Sigmoid colon (tissue), 7 donors: ENCODE measurements around the gene IRAK1. TPM values are rescaled to one million over a fixed set of nuclear protein-coding genes. Genes with fewer than 3 reads are reported as not detected.

Experiments used
- DNase-seq: peaks from one replicate; pipeline ENCODE4 v3.0.0-alpha.2; 2019
- H3K27ac ChIP-seq, 4 donors: fragments of 200-600 bp; sonication (generic); one replicate each; pipeline ENCODE4 v1.5.1; 2016 to 2019; ENCODE audit warnings: mild to moderate bottlenecking in 1 of 4
- H3K27me3 ChIP-seq, 3 donors: fragments of 200-600 bp; sonication (generic); one replicate each; pipeline ENCODE4 v1.5.1; 2019; ENCODE audit warnings: mild to moderate bottlenecking in 1 of 3
- H3K36me3 ChIP-seq, 4 donors: fragments of 200-600 bp; sonication (generic); one replicate each; pipeline ENCODE4 v1.5.1; 2016 to 2019
- H3K4me1 ChIP-seq, 4 donors: fragments of 200-600 bp; sonication (generic); one replicate each; pipeline ENCODE4 v1.5.1; 2017 to 2019
- H3K4me3 ChIP-seq, 4 donors: fragments of 200-600 bp; sonication (generic); one replicate each; pipeline ENCODE4 v1.5.1; 2017 to 2019; ENCODE audit warnings: mild to moderate bottlenecking in 2 of 4, moderate library complexity in 1 of 4
- H3K9me3 ChIP-seq, 4 donors: fragments of 200-600 bp in 3 of 4; sonication (generic) in 3 of 4; one replicate each; pipeline versions ENCODE4 v1.5.1 to v1.6.1; 2013 to 2019
- CTCF ChIP-seq, 4 experiments: fragments of 450-650 bp in 3 of 4; fragments of 200-600 bp in 1 of 4; IDR thresholded peaks; one replicate each; pipeline ENCODE4 v1.5.1; 2016 to 2019; ENCODE audit warnings: antibody characterized with exemption in 4 of 4, mild to moderate bottlenecking in 3 of 4, moderate library complexity in 2 of 4
- EP300 ChIP-seq, 4 donors: sonication (generic); formaldehyde crosslinking; IDR thresholded peaks; one replicate each; pipeline ENCODE4 v1.6.1; 2017; ENCODE audit warnings: antibody characterized with exemption in 4 of 4
- POLR2A ChIP-seq, 2 donors: fragments of 450-650 bp; IDR thresholded peaks; one replicate each; pipeline ENCODE4 v1.6.1; 2016; ENCODE audit warnings: antibody characterized with exemption in 2 of 2, mild to moderate bottlenecking in 2 of 2, moderate library complexity in 2 of 2
- POLR2AphosphoS5 ChIP-seq, 4 donors: sonication (generic); formaldehyde crosslinking; IDR thresholded peaks; one replicate each; pipeline ENCODE4 v1.6.1; 2017; ENCODE audit warnings: antibody characterized with exemption in 4 of 4
- WGBS, 2 donors: extraction: QIAGEN DNeasy Blood & Tissue Kit; methylation state at CpG; one replicate each; pipeline ENCODE4 v1.1.7; 2013; 5-methylcytosine and 5-hydroxymethylcytosine counted together
- intact Hi-C: fragments of 100-400 bp; cut with DNase I; formaldehyde crosslinking; loops from one replicate; pipeline ENCODE4 v1.15.1; 2023
- polyA plus RNA-seq, 3 donors: library from polyadenylated mRNA; stranded (reverse); fragments of 200-250 nt; gene quantifications; one replicate each; pipeline ENCODE4 v1.2.3, GENCODE V29; 2013
- total RNA-seq, 4 donors: library from RNA; depleted of rRNA; stranded (reverse); fragments of >200 nt; gene quantifications; one replicate each; pipeline ENCODE4 v1.1.0, GENCODE V29; 2016
- donor health status: healthy with polysubstance abuse.
- donor health status: Bipolar disorder and iron deficiency.
- donor health status: healthy.

The IRAK1 gene
- total and polyA plus RNA-seq, 7 donors = 26.8 to 103 (median 41.7) TPM

GRCh38 chrX:154018518-154019060 is 1.1 kb downstream of the IRAK1 start:
- H3K4me1 ChIP-seq = peaks cover 0 to 30% (median 18%) of the 10 kb centered on the region in 4 donors
- intact Hi-C loops = no loop called here
- DNase-seq = no peak
- peaks cover 0 to 16% (median 0%) of the 10 kb centered on the region in 4 donors for H3K36me3 ChIP-seq
- no peaks in the 10 kb centered on the region for H3K27me3 ChIP-seq
- TF ChIP-seq POLR2AphosphoS5 (IDR thresholded peaks at IDR 0.05) (no peak), CTCF (IDR thresholded peaks at IDR 0.05) (no peak), POLR2A (IDR thresholded peaks at IDR 0.05) (no peak), EP300 (IDR thresholded peaks at IDR 0.05) (no peak)
- peak overlapping the region; percentile 79 to 89 (median 84) for H3K27ac ChIP-seq
- H3K4me3 ChIP-seq = peak overlapping the region; percentile 30 to 65 (median 60)
- H3K9me3 ChIP-seq = no peaks in the 10 kb centered on the region
- 49 to 58% methylated on average over 15 of the region's 15 CpGs for WGBS, 2 donors

GRCh38 chrX:154017766-154018517 is 1.8 kb downstream of the IRAK1 start:
- WGBS, 2 donors = 81 to 84% methylated on average over 26 of the region's 26 CpGs
- H3K27me3 ChIP-seq = no peaks in the 10 kb centered on the region
- H3K27ac ChIP-seq = peak overlapping the region in 1 of 4 donors; percentile 80
- no peaks in the 10 kb centered on the region for H3K9me3 ChIP-seq
- intact Hi-C loops = no loop called here
- peaks cover 0 to 16% (median 0%) of the 10 kb centered on the region in 4 donors for H3K36me3 ChIP-seq
- peaks cover 0 to 32% (median 19%) of the 10 kb centered on the region in 4 donors for H3K4me1 ChIP-seq
- TF ChIP-seq CTCF (IDR thresholded peaks at IDR 0.05) (no peak), EP300 (IDR thresholded peaks at IDR 0.05) (no peak), POLR2A (IDR thresholded peaks at IDR 0.05) (no peak), POLR2AphosphoS5 (IDR thresholded peaks at IDR 0.05) (no peak)
- no peak for DNase-seq
- H3K4me3 ChIP-seq = no peak overlapping the region

- peaks cover 0 to 32% (median 19%) of the 10 kb centered on the region in 4 donors for H3K4me1 ChIP-seq
- intact Hi-C loops = no loop called here
- no peak for DNase-seq
- 88 to 94% methylated on average over 24 of the region's 24 CpGs for WGBS, 2 donors
- peaks cover 0 to 2% (median 0%) of the 10 kb centered on the region in 3 donors for H3K27me3 ChIP-seq
- no peaks in the 10 kb centered on the region for H3K9me3 ChIP-seq
- H3K4me3 ChIP-seq = no peak overlapping the region
- no peak overlapping the region for H3K27ac ChIP-seq
- peaks cover 0 to 16% (median 0%) of the 10 kb centered on the region in 4 donors for H3K36me3 ChIP-seq
- TF ChIP-seq CTCF (IDR thresholded peaks at IDR 0.05) = no peak
- no peak for TF ChIP-seq POLR2AphosphoS5 (IDR thresholded peaks at IDR 0.05)
- no peak for TF ChIP-seq POLR2A (IDR thresholded peaks at IDR 0.05)
- no peak for TF ChIP-seq EP300 (IDR thresholded peaks at IDR 0.05)
Measured at GRCh38 chrX:154016366-154017076, 3.2 kb downstream of the IRAK1 start.

- intact Hi-C loops = no loop called here
- WGBS, 2 donors = 85 to 88% methylated on average over 16 of the region's 16 CpGs
Measured at GRCh38 chrX:154015581-154016264, 4.0 kb downstream of the IRAK1 start.

More at GRCh38 chrX:154015581-154016264, 4.0 kb downstream of the IRAK1 start:
- H3K4me1 ChIP-seq = peaks cover 0 to 24% (median 14%) of the 10 kb centered on the region in 4 donors
- DNase-seq = no peak
- H3K36me3 ChIP-seq = peaks cover 0 to 16% (median 0%) of the 10 kb centered on the region in 4 donors
- H3K27me3 ChIP-seq = peaks cover 0 to 2% (median 0%) of the 10 kb centered on the region in 3 donors
- no peak overlapping the region for H3K4me3 ChIP-seq
- H3K27ac ChIP-seq = no peak overlapping the region
- no peaks in the 10 kb centered on the region for H3K9me3 ChIP-seq
- TF ChIP-seq POLR2AphosphoS5 (IDR thresholded peaks at IDR 0.05) = no peak
- no peak for TF ChIP-seq POLR2A (IDR thresholded peaks at IDR 0.05)
- TF ChIP-seq CTCF (IDR thresholded peaks at IDR 0.05) = no peak
- no peak for TF ChIP-seq EP300 (IDR thresholded peaks at IDR 0.05)
